Right lobe of liver (tissue), 4 donors: ENCODE data around the gene PIK3CG.

ENCODE experiments used
- POLR2A ChIP-seq: fragments of 450-650 bp; IDR thresholded peaks from one replicate; pipeline ENCODE4 v1.6.1; 2017; ENCODE audit warnings: antibody characterized with exemption, mild to moderate bottlenecking
- TF ChIP-seq, protein P1 (sequence below), 4 donors: fragments of 200-600 bp in 3 of 4; fragments of 450-650 bp in 1 of 4; IDR thresholded peaks; one replicate each; pipeline versions ENCODE4 v1.5.1 to v1.8.0; 2016 to 2022; ENCODE audit warnings: antibody characterized with exemption in 4 of 4, mild to moderate bottlenecking in 2 of 4
- donor health status: DM: no; HTN: no; CAD: no.
- donor health status: DM: no; HTN: no; CAD: no.
- donor health status: DM: no; HTN: yes; CAD: no.

- TF ChIP-seq POLR2A, result no peak
- TF ChIP-seq, protein P1, sequence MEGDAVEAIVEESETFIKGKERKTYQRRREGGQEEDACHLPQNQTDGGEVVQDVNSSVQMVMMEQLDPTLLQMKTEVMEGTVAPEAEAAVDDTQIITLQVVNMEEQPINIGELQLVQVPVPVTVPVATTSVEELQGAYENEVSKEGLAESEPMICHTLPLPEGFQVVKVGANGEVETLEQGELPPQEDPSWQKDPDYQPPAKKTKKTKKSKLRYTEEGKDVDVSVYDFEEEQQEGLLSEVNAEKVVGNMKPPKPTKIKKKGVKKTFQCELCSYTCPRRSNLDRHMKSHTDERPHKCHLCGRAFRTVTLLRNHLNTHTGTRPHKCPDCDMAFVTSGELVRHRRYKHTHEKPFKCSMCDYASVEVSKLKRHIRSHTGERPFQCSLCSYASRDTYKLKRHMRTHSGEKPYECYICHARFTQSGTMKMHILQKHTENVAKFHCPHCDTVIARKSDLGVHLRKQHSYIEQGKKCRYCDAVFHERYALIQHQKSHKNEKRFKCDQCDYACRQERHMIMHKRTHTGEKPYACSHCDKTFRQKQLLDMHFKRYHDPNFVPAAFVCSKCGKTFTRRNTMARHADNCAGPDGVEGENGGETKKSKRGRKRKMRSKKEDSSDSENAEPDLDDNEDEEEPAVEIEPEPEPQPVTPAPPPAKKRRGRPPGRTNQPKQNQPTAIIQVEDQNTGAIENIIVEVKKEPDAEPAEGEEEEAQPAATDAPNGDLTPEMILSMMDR (IDR thresholded peaks at IDR 0.05), result no peak
These were observed 45.5 kb upstream of the PIK3CG start for GRCh38 chr7:106819546-106819945.
